Measurements from ENCODE around the gene SLC6A19.

The SLC6A19 gene

GRCh38 chr5:1209489-1209852, 8.1 kb downstream of the SLC6A19 start:
- DNase-seq (ENCODE audit: low read depth in 3 of 3), result no peak

- DNase-seq (ENCODE audit: low read depth in 3 of 3), result no peak
These were observed 8.7 kb downstream of the SLC6A19 start for GRCh38 chr5:1209896-1210776.

GRCh38 chr5:1210832-1211251, 9.4 kb downstream of the SLC6A19 start:
- DNase-seq (ENCODE audit: low read depth in 3 of 3), result no peak

- no peak for DNase-seq (ENCODE audit: low read depth in 3 of 3)
These were observed 10.3 kb downstream of the SLC6A19 start for GRCh38 chr5:1211701-1212100.

- DNase-seq (ENCODE audit: low read depth in 3 of 3), result no peak
These were observed 10.9 kb downstream of the SLC6A19 start for GRCh38 chr5:1212271-1212670.

GRCh38 chr5:1212881-1213280, 11.5 kb downstream of the SLC6A19 start:
- DNase-seq (ENCODE audit: low read depth in 3 of 3), result no peak

- no peak for DNase-seq (ENCODE audit: low read depth in 3 of 3)
These were observed 12.2 kb downstream of the SLC6A19 start for GRCh38 chr5:1213508-1214162.

- DNase-seq (ENCODE audit: low read depth in 3 of 3), result no peak
These were observed 13.0 kb downstream of the SLC6A19 start for GRCh38 chr5:1214163-1214935.

GRCh38 chr5:1214936-1215220, 13.5 kb downstream of the SLC6A19 start:
- DNase-seq (ENCODE audit: low read depth in 3 of 3), result no peak

- DNase-seq (ENCODE audit: low read depth in 3 of 3), result no peak
These were observed 14.1 kb downstream of the SLC6A19 start for GRCh38 chr5:1215320-1216096.

- no peak for DNase-seq (ENCODE audit: low read depth in 3 of 3)
These were observed 15.0 kb downstream of the SLC6A19 start for GRCh38 chr5:1216211-1216917.

- DNase-seq (ENCODE audit: low read depth in 3 of 3), result no peak
These were observed 15.5 kb downstream of the SLC6A19 start for GRCh38 chr5:1216918-1217295.

- DNase-seq (ENCODE audit: low read depth in 3 of 3), result no peak
These were observed 16.3 kb downstream of the SLC6A19 start for GRCh38 chr5:1217596-1218206.

- no peak for DNase-seq (ENCODE audit: low read depth in 3 of 3)
These were observed 17.1 kb downstream of the SLC6A19 start for GRCh38 chr5:1218351-1219080.

- DNase-seq (ENCODE audit: low read depth in 3 of 3), result no peak
These were observed 17.8 kb downstream of the SLC6A19 start for GRCh38 chr5:1219098-1219767.

GRCh38 chr5:1219768-1220100, 18.3 kb downstream of the SLC6A19 start:
- no peak for DNase-seq (ENCODE audit: low read depth in 3 of 3)

- no peak for DNase-seq (ENCODE audit: low read depth in 3 of 3)
These were observed 19.0 kb downstream of the SLC6A19 start for GRCh38 chr5:1220351-1220750.

- DNase-seq (ENCODE audit: low read depth in 3 of 3), result no peak
These were observed 19.4 kb downstream of the SLC6A19 start for GRCh38 chr5:1220831-1221230.

GRCh38 chr5:1221721-1222120, 20.3 kb downstream of the SLC6A19 start:
- DNase-seq (ENCODE audit: low read depth in 3 of 3), result no peak

- no peak for DNase-seq (ENCODE audit: low read depth in 3 of 3)
These were observed 20.8 kb downstream of the SLC6A19 start for GRCh38 chr5:1222147-1222546.

Measured in stimulated activated CD4-positive, alpha-beta T cell treated with anti-CD3 and anti-CD28 coated beads, TNF-alpha, amount 100 ng/mL, for 24 hours (primary cell).